Measurements from ENCODE around the gene COL24A1. TPM values are rescaled to one million over a fixed set of nuclear protein-coding genes. Genes with fewer than 3 reads are reported as not detected.
A peak's percentile ranks its signal among the peaks of the same experiment; 100 is the strongest.
"Not testable (repeated sequence)": the region's sequence is repeated elsewhere in the genome, so short reads cannot be mapped to it uniquely, and the experiment has no call there.

COL24A1 gene
- polyA plus RNA-seq, 3 donors = 1.8 to 2.3 (median 1.8) TPM

GRCh38 chr1:85991261-85991660 is 165.3 kb downstream of the COL24A1 start:
- no peak for DNase-seq

GRCh38 chr1:85984636-85985035 is 171.9 kb downstream of the COL24A1 start:
- no peak for DNase-seq

GRCh38 chr1:85983316-85983715 is 173.3 kb downstream of the COL24A1 start:
- DNase-seq = no peak

GRCh38 chr1:85976516-85977205 is 179.9 kb downstream of the COL24A1 start:
- no peak for DNase-seq

GRCh38 chr1:85975912-85976371 is 180.6 kb downstream of the COL24A1 start:
- no peak for DNase-seq

GRCh38 chr1:85962457-85962856 is 194.1 kb downstream of the COL24A1 start:
- DNase-seq = no peak

- no peak for DNase-seq
Observed at GRCh38 chr1:85957760-85958159, 198.8 kb downstream of the COL24A1 start.

GRCh38 chr1:85955218-85955617 is 201.4 kb downstream of the COL24A1 start:
- not testable (repeated sequence) for DNase-seq

GRCh38 chr1:85952460-85952859 is 204.1 kb downstream of the COL24A1 start:
- peak; percentile 35 for DNase-seq

GRCh38 chr1:85947186-85947585 is 209.4 kb downstream of the COL24A1 start:
- DNase-seq = no peak

GRCh38 chr1:85943945-85944344 is 212.6 kb downstream of the COL24A1 start:
- no peak for DNase-seq

GRCh38 chr1:85943526-85943925 is 213.0 kb downstream of the COL24A1 start:
- no peak for DNase-seq

GRCh38 chr1:85940656-85941306 is 215.8 kb downstream of the COL24A1 start:
- DNase-seq = peak; percentile 45

GRCh38 chr1:85938829-85939228 is 217.7 kb downstream of the COL24A1 start:
- no peak for DNase-seq

- DNase-seq = no peak
Observed at GRCh38 chr1:85936470-85936869, 220.1 kb downstream of the COL24A1 start.

GRCh38 chr1:85936057-85936456 is 220.5 kb downstream of the COL24A1 start:
- no peak for DNase-seq

GRCh38 chr1:85935234-85935633 is 221.3 kb downstream of the COL24A1 start:
- DNase-seq = no peak

GRCh38 chr1:85934516-85934915 is 222.1 kb downstream of the COL24A1 start:
- no peak for DNase-seq

GRCh38 chr1:85933961-85934360 is 222.6 kb downstream of the COL24A1 start:
- no peak for DNase-seq

GRCh38 chr1:85911742-85912141 is 244.8 kb downstream of the COL24A1 start:
- no peak for DNase-seq

GRCh38 chr1:85900921-85901320 is 255.7 kb downstream of the COL24A1 start:
- DNase-seq = no peak

- DNase-seq = no peak
Observed at GRCh38 chr1:85898861-85899260, 257.7 kb downstream of the COL24A1 start.

GRCh38 chr1:85894651-85895050 is 261.9 kb downstream of the COL24A1 start:
- DNase-seq = peak; percentile 23

GRCh38 chr1:85892366-85892765 is 264.2 kb downstream of the COL24A1 start:
- DNase-seq = no peak
